LNCaP clone FGC (cell line): Measurements from ENCODE around the gene CCDC167.
"Not testable (repeated sequence)": the region's sequence is repeated elsewhere in the genome, so short reads cannot be mapped to it uniquely, and the experiment has no call there.

Experiments used
- DNase-seq: peaks from one replicate; pipeline ENCODE4 v3.0.0-alpha.2; 2011; ENCODE audit warnings: low read depth
- H3K4me3 ChIP-seq: 2 replicates; pipeline ENCODE4 v1.5.1; 2011; ENCODE audit warnings: mild to moderate bottlenecking, low read depth, low read length, control low read depth
- CTCF ChIP-seq: IDR thresholded peaks from 2 replicates; pipeline ENCODE4 v1.5.1; 2012; ENCODE audit warnings: mild to moderate bottlenecking; ENCODE audit not compliant: control insufficient read depth, insufficient read depth; ENCODE audit errors: extremely low read depth

The CCDC167 gene

GRCh38 chr6:37456816-37457560 lies 42.7 kb downstream of the CCDC167 start:
- TF ChIP-seq CTCF = no peak
- no peak for DNase-seq
- H3K4me3 ChIP-seq = no peak overlapping the region

- H3K4me3 ChIP-seq = no peak overlapping the region
- no peak for TF ChIP-seq CTCF
- DNase-seq = no peak
Measured at GRCh38 chr6:37456126-37456525, 43.6 kb downstream of the CCDC167 start.

- H3K4me3 ChIP-seq = no peak overlapping the region
- DNase-seq = no peak
- TF ChIP-seq CTCF = no peak
Measured at GRCh38 chr6:37454420-37455140, 45.1 kb downstream of the CCDC167 start.

GRCh38 chr6:37452522-37452921 lies 47.2 kb downstream of the CCDC167 start:
- DNase-seq = no peak
- TF ChIP-seq CTCF = no peak
- H3K4me3 ChIP-seq = no peak overlapping the region

GRCh38 chr6:37451441-37452193 lies 48.1 kb downstream of the CCDC167 start:
- no peak for TF ChIP-seq CTCF
- H3K4me3 ChIP-seq = no peak overlapping the region
- no peak for DNase-seq

GRCh38 chr6:37449984-37450383 lies 49.7 kb downstream of the CCDC167 start:
- no peak overlapping the region for H3K4me3 ChIP-seq
- DNase-seq = no peak
- TF ChIP-seq CTCF = no peak

GRCh38 chr6:37443216-37443542 lies 56.5 kb downstream of the CCDC167 start:
- not testable (repeated sequence) for DNase-seq
- H3K4me3 ChIP-seq = peak overlapping the region; percentile 10; the same call in 1 of the 2 replicates
